ENCODE measurements around the gene LMO4.

The LMO4 gene

GRCh38 chr1:87328272-87329050 is at the start of gene LMO4:
Gene LMO4 (plus strand): TSS chr1:87328880. CDS start chr1:87332016, 3,136 bp downstream.
- DNase-seq: peak; percentile 75

- DNase-seq: no peak
Observed at GRCh38 chr1:87279536-87279875, 49.2 kb upstream of the LMO4 start.

DNA sequence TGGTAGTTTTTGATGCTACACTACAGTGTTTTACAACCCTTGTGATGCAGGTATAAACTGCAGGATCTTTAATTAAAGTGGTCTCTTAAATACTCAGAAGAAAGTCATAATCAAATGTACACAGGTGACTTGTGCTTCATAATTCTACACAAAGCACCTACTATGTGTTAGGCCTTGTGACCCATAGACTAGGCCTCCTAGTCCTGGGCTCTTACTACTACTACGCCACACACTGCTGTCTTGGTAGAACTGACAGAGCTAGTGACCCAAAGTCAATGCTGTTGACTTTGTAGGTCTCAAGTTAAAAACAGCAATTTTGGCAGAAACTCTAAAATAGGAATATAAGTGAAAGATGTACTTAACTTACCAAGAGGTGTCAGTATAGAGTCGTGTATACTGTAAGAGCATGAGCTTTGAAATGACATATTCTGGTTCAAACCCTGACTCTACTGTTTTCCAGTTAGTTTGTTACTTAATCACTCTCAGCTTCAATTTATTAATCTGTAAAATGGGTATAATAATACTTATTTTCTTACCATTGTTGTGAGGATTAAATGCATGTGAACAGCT is 48.6 kb upstream of the LMO4 start:
- DNase-seq: no peak

GRCh38 chr1:87284456-87285240 is 44.0 kb upstream of the LMO4 start:
- no peak for DNase-seq

DNA sequence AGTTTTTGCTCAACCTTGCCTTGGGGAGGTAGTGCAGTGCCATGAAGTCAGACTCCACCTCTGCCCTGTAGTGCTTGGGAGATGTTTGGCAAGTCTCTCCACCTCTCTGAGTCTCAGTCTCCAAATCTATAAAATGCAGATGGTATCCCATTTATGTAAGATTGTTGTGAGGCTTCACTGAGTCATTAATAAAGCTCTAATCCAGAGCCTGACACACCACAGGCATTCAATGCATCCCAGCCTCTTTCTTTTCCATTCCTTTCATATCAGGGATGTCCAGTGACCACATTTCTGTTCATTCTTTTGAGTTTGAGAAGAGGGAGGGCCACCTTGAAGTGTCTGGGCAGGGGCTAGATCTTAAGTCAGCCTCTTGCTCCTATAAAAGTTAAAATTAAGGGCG is 37.6 kb upstream of the LMO4 start:
- DNase-seq: no peak

DNA sequence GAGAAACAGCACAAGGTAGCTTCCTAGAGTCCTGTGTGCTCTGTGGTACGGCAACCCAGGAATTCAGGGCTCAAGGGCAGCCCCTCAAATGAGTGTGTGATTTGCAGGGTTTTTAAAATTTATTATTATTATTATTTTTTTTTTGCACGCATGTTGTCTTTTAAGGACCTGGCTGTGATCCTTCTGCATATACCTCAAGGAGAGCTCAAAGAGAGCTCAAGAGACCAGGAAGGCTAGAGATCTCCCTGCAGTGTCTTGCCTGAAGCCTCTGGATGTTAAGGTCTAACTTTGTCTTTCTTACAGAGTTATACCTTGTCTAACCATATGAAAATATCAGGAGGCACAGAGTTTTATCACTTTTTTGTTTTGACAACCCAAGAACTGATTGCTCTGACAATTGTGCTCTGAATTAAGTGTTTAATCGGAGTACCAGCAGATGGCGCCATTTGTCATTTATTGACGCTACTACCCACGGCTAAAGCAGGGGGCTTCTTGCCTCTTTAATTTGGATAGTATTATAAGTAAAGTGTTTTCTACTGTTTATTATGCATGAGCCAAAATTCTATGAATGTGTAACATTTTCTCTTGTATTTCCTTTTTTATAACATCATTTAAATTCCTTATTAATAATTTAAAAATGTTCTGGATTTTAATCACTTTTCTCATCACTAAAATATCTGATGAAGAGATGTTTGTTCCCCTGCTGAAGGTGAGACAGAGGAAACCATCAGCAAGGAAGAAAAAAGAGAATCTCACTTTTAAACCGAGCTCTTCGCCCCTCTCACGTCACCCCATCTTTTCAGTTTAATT is 35.8 kb upstream of the LMO4 start:
- peak; percentile 52 for DNase-seq

- no peak for DNase-seq
Observed at GRCh38 chr1:87294633-87295032, 34.0 kb upstream of the LMO4 start.

- no peak for DNase-seq
Observed at GRCh38 chr1:87295445-87296110, 33.1 kb upstream of the LMO4 start.

GRCh38 chr1:87296206-87296605 is 32.5 kb upstream of the LMO4 start:
- DNase-seq: no peak

- no peak for DNase-seq
Observed at GRCh38 chr1:87299661-87300060, 29.0 kb upstream of the LMO4 start.

- no peak for DNase-seq
Observed at GRCh38 chr1:87300628-87301027, 28.1 kb upstream of the LMO4 start.

- DNase-seq: no peak
Observed at GRCh38 chr1:87305151-87305550, 23.5 kb upstream of the LMO4 start.

DNA sequence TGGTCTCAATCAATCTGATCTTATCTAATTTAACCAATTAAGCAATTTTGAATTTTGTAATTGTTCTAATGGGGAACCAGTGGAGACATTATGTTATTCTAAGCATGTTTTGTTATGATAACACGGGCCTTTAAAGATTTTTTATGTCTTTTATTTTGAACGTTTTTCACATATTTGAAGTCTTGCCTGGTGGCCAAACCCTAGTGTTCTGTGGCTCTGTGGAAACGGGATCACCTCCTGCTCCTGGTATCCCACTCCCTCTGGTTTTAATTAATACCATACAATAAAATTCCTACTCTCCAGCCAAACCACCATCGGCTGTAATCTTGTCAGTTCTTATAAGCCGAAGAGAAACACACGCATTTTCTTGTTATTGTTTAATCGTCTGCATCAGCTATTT is 22.9 kb upstream of the LMO4 start:
- no peak for DNase-seq

DNA sequence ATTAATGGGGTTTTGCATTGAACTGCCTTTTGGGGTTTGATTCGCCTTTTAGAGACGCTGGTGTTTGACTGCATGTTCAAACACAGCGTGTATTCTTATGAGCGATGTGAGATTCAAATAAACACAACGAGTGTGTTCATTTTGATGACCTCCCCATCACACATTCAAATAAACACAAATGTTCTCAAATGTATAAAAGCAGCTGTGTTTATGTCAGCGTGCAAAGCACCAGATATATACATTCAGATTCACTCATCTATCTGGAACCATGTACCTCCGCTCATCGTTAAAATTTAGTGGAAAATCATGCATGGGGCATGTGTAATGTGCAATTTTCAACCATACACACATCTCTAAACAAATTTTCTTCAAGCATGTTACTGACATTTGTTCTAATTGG is 21.4 kb upstream of the LMO4 start:
- DNase-seq: no peak

- DNase-seq: no peak
Observed at GRCh38 chr1:87307931-87308330, 20.7 kb upstream of the LMO4 start.

DNA sequence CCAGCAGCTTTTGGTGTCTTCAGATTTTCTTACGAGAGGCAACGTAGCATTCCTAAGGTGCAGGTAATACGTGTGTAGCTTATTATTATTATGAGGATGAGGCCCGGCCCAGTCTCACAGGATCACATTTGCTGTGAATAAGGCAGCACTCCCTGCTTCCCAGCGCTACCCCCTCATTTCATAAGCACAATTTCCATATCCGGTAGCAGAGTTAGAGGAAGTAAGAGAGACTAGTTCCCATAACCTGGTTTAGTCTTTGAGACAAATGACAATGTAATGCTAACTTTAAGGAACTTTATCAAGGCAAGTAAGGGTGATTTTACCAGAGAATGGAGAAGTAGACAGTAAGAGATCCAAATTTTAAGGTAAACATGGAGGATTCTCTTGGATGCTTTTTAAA is 14.6 kb upstream of the LMO4 start:
- no peak for DNase-seq

- DNase-seq: no peak
Observed at GRCh38 chr1:87318056-87318650, 10.5 kb upstream of the LMO4 start.

DNA sequence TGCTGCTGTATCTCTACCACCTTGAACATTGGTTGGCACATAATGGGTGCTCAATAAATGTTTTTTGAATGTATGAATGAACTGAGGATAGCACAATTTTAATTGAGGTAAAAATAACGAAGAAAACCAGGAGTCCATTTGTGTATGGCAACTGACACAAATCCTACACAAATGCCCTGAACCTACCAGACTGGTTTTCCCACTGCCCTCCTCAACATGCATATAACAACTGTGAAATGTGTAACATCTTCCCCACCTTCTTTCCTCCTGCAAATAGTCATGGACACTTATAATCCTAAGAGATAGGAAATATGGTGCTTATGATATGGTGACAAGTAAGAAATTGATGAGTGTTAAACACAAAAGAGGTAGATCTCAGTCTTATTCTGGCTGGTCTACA is 9.9 kb upstream of the LMO4 start:
- no peak for DNase-seq

- DNase-seq: peak; percentile 20
Observed at GRCh38 chr1:87325982-87326738, 2.5 kb upstream of the LMO4 start.

DNA sequence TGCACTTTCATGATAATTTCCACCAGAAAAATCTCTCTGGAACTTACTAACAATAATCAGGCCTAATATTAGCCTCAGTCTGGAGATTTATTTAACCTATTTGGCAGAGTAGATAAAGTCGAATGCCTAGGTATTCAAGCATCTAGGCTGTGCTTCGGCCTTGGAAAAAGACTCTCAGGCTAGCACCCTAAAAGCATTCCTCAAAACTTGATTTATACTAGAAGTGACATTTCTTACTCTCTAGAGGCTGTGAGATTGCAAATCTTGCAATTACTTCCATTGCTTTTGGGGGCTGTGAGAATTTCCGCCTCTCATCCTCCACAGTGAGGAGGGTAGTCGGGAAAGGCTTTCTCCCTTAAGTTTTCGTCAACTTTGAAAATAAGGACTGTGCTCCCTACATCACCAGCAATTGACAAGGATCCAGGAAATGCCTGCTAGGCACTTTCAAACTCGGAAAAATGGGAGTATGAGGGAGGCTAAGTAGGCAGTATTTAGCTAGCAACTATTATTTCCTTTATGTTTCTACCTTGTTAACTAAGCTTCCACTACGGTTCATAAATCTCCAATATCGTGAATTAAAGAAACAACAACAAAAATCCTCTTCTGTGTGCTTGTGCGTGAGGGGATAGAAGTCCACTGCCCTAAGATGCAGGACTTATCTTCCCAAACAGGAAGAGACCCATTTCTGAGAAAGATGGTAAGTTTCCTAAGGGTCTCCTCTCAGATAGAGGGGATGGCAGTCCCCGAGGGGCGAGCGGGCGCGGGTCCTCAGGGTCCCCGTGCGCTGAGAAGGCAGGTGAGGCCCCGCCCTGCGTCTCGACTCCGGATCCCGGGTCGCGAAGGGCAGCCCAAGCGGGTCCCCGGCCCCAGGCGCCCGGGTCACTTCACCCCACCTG is 1.1 kb upstream of the LMO4 start:
- no peak for DNase-seq

Data from activated CD4-positive, alpha-beta T cell treated with anti-CD3 and anti-CD28 coated beads, Interleukin-2, amount 50 U/mL, for 1 hour (primary cell).